ENCODE data around the gene DDAH2. TPM values are rescaled to one million over a fixed set of nuclear protein-coding genes. Genes with fewer than 3 reads are reported as not detected.

DDAH2 gene
- total RNA-seq, 1 donor, result 96.6 TPM

GRCh38 chr6:31720196-31720770 lies 8.8 kb downstream of the DDAH2 start:
- Histone ChIP-seq H3K36me3 (ENCODE audit: insufficient read depth, low read length) (no peaks in the 10 kb centered on the region), H3K27ac (ENCODE audit: low read depth, low read length) (no peak overlapping the region), H3K4me1 (ENCODE audit: insufficient read depth, low read length) (no peaks in the 10 kb centered on the region), H3K79me2 (ENCODE audit: insufficient read depth, low read length) (no peaks in the 10 kb centered on the region), H4K20me1 (ENCODE audit: insufficient read depth, low read length) (no peaks in the 10 kb centered on the region), H3K9me3 (ENCODE audit: low read depth, low read length) (no peaks in the 10 kb centered on the region), H3K27me3 (ENCODE audit: insufficient read depth, low read length) (no peaks in the 10 kb centered on the region), H3K4me2 (ENCODE audit: insufficient read depth, low read length) (no peak overlapping the region), H3K4me3 (ENCODE audit: insufficient read depth, low read length) (no peak overlapping the region), H2AFZ (ENCODE audit: low read length) (no peak overlapping the region)
- no peak for DNase-seq (ENCODE audit: insufficient read length, low spot score, missing footprints)
- TF ChIP-seq CTCF (IDR thresholded peaks at IDR 0.05; ENCODE audit: extremely low read depth, low read depth, low read length), result no peak

- Histone ChIP-seq H3K79me2 (ENCODE audit: insufficient read depth, low read length) (no peaks in the 10 kb centered on the region), H2AFZ (ENCODE audit: low read length) (no peak overlapping the region), H3K36me3 (ENCODE audit: insufficient read depth, low read length) (no peaks in the 10 kb centered on the region)
These were observed 10.1 kb downstream of the DDAH2 start for GRCh38 chr6:31719001-31719400.

GRCh38 chr6:31718265-31718664 lies 10.8 kb downstream of the DDAH2 start:
- no peak overlapping the region for H2AFZ ChIP-seq (ENCODE audit: low read length)
- DNase-seq (ENCODE audit: insufficient read length, low spot score, missing footprints), result no peak
- H3K4me3 ChIP-seq (ENCODE audit: insufficient read depth, low read length), result no peak overlapping the region
- H3K36me3 ChIP-seq (ENCODE audit: insufficient read depth, low read length), result no peaks in the 10 kb centered on the region
- H3K79me2 ChIP-seq (ENCODE audit: insufficient read depth, low read length), result no peaks in the 10 kb centered on the region
- H3K27me3 ChIP-seq (ENCODE audit: insufficient read depth, low read length), result peaks cover 6% of the 10 kb centered on the region
- no peaks in the 10 kb centered on the region for H3K9me3 ChIP-seq (ENCODE audit: low read depth, low read length)
- no peaks in the 10 kb centered on the region for H3K4me1 ChIP-seq (ENCODE audit: insufficient read depth, low read length)
- no peak for TF ChIP-seq CTCF (IDR thresholded peaks at IDR 0.05; ENCODE audit: extremely low read depth, low read depth, low read length)
- H4K20me1 ChIP-seq (ENCODE audit: insufficient read depth, low read length), result no peaks in the 10 kb centered on the region
- no peak overlapping the region for H3K4me2 ChIP-seq (ENCODE audit: insufficient read depth, low read length)
- H3K27ac ChIP-seq (ENCODE audit: low read depth, low read length), result no peak overlapping the region

More at GRCh38 chr6:31719001-31719400, 10.1 kb downstream of the DDAH2 start:
- no peak for DNase-seq (ENCODE audit: insufficient read length, low spot score, missing footprints)
- Histone ChIP-seq H3K9me3 (ENCODE audit: low read depth, low read length) (no peaks in the 10 kb centered on the region), H3K27ac (ENCODE audit: low read depth, low read length) (no peak overlapping the region), H4K20me1 (ENCODE audit: insufficient read depth, low read length) (no peaks in the 10 kb centered on the region), H3K27me3 (ENCODE audit: insufficient read depth, low read length) (peaks cover 5% of the 10 kb centered on the region), H3K4me3 (ENCODE audit: insufficient read depth, low read length) (no peak overlapping the region), H3K4me2 (ENCODE audit: insufficient read depth, low read length) (no peak overlapping the region), H3K4me1 (ENCODE audit: insufficient read depth, low read length) (no peaks in the 10 kb centered on the region)
- TF ChIP-seq CTCF (IDR thresholded peaks at IDR 0.05; ENCODE audit: extremely low read depth, low read depth, low read length), result no peak

- Histone ChIP-seq H3K9me3 (ENCODE audit: low read depth, low read length) (no peaks in the 10 kb centered on the region), H4K20me1 (ENCODE audit: insufficient read depth, low read length) (no peaks in the 10 kb centered on the region), H3K36me3 (ENCODE audit: insufficient read depth, low read length) (no peaks in the 10 kb centered on the region), H3K4me3 (ENCODE audit: insufficient read depth, low read length) (no peak overlapping the region), H3K27ac (ENCODE audit: low read depth, low read length) (no peak overlapping the region), H3K27me3 (ENCODE audit: insufficient read depth, low read length) (peaks cover 6% of the 10 kb centered on the region), H3K4me1 (ENCODE audit: insufficient read depth, low read length) (no peaks in the 10 kb centered on the region), H3K4me2 (ENCODE audit: insufficient read depth, low read length) (no peak overlapping the region), H3K79me2 (ENCODE audit: insufficient read depth, low read length) (no peaks in the 10 kb centered on the region), H2AFZ (ENCODE audit: low read length) (no peak overlapping the region)
- DNase-seq (ENCODE audit: insufficient read length, low spot score, missing footprints), result peak; percentile 66
- TF ChIP-seq CTCF (IDR thresholded peaks at IDR 0.05; ENCODE audit: extremely low read depth, low read depth, low read length), result no peak
These were observed 11.4 kb downstream of the DDAH2 start for GRCh38 chr6:31717499-31718222.

Data from osteoblast (primary cell).